Aorta (tissue), 5 donors: Measurements from ENCODE around the gene HPSE2. TPM values are rescaled to one million over a fixed set of nuclear protein-coding genes. Genes with fewer than 3 reads are reported as not detected.

Experiments used
- ATAC-seq: fragments of 200-7000 bp; cut with Tn5 transposase; one replicate; pipeline ENCODE4 v1.9.1; 2022; ENCODE audit warnings: moderate library complexity; ENCODE audit not compliant: low FRiP score
- DNase-seq, 2 donors: peaks; one replicate each; pipeline ENCODE4 v3.0.0-alpha.2; 2020
- H3K27ac ChIP-seq, 2 donors: one replicate each; pipeline ENCODE4 v1.5.1; 2013; ENCODE audit warnings: low read length in 2 of 2, mild to moderate bottlenecking in 2 of 2, moderate library complexity in 2 of 2, control low read depth in 1 of 2, inconsistent platforms in 1 of 2, low read depth in 1 of 2
- H3K27me3 ChIP-seq, 2 donors: one replicate each; pipeline ENCODE4 v1.6.1; 2013; ENCODE audit warnings: control low read depth in 1 of 2, low read length in 1 of 2, mild to moderate bottlenecking in 1 of 2, moderate library complexity in 1 of 2; ENCODE audit not compliant: insufficient read depth in 2 of 2, control insufficient read depth in 1 of 2
- H3K36me3 ChIP-seq, 2 donors: one replicate each; pipeline ENCODE4 v1.6.1; 2013; ENCODE audit warnings: control low read depth in 1 of 2, low read length in 1 of 2, mild to moderate bottlenecking in 1 of 2; ENCODE audit not compliant: insufficient read depth in 2 of 2, control insufficient read depth in 1 of 2
- H3K4me1 ChIP-seq, 2 donors: one replicate each; pipeline ENCODE4 v1.6.1; 2013; ENCODE audit warnings: low read length in 2 of 2, control low read depth in 1 of 2, mild to moderate bottlenecking in 1 of 2, moderate library complexity in 1 of 2; ENCODE audit not compliant: insufficient read depth in 2 of 2, control insufficient read depth in 1 of 2
- H3K4me3 ChIP-seq, 2 donors: one replicate each; pipeline ENCODE4 v1.5.1; 2013; ENCODE audit warnings: low read length in 2 of 2, control low read depth in 1 of 2, mild to moderate bottlenecking in 1 of 2
- H3K9me3 ChIP-seq: one replicate; pipeline ENCODE4 v1.6.1; 2013; ENCODE audit warnings: mild to moderate bottlenecking, low read length; ENCODE audit not compliant: control insufficient read depth
- WGBS, 2 donors: extraction: QIAGEN DNeasy Blood & Tissue Kit; methylation state at CpG; one replicate each; pipeline ENCODE4 v1.1.7; 2013; 5-methylcytosine and 5-hydroxymethylcytosine counted together
- intact Hi-C, 2 donors: fragments of 100-400 bp; cut with DNase I; formaldehyde crosslinking; loops; one replicate each; pipeline versions ENCODE4 v1.14.2 to v1.15.0; 2022
- polyA plus RNA-seq, 2 donors: library from polyadenylated mRNA; stranded (reverse); fragments of 200-250 nt; gene quantifications; one replicate each; pipeline ENCODE4 v1.2.3, GENCODE V29; 2013
- total RNA-seq, 2 donors: library from RNA; stranded (reverse); fragmentation: NEBNext Ultra II Directional; extraction: Animal tissue kit (Norgen Biotek cat#: 25700); gene quantifications; one replicate each; pipeline ENCODE4 v1.2.1, GENCODE V29; 2021
- donor health status: healthy with polysubstance abuse.
- donor health status: Bipolar disorder and iron deficiency.
- donor health status: DM: no; HTN: no; CAD: no.
- donor health status: DM: no; HTN: no; CAD: no.
- donor health status: DM: yes; HTN: yes; CAD: no.

The HPSE2 gene
- total and polyA plus RNA-seq, 4 donors = 1.2 to 22.0 (median 4.8) TPM

- H3K4me3 ChIP-seq = no peak overlapping the region
- no peak for DNase-seq
- WGBS, 2 donors = 93% methylated on average over 1 of the region's 1 CpG
- no peak for ATAC-seq
- no peak overlapping the region for H3K27ac ChIP-seq
- H3K27me3 ChIP-seq = no peaks in the 10 kb centered on the region
- no peaks in the 10 kb centered on the region for H3K9me3 ChIP-seq
- intact Hi-C loops = no loop called here
- H3K36me3 ChIP-seq = no peaks in the 10 kb centered on the region
- H3K4me1 ChIP-seq = peaks cover 3 to 4% of the 10 kb centered on the region in 2 donors
These were observed 353.9 kb downstream of the HPSE2 start for GRCh38 chr10:98881789-98882188.

- DNase-seq (no peak), ATAC-seq (no peak)
- no peaks in the 10 kb centered on the region for H3K36me3 ChIP-seq
- WGBS, 2 donors = 80 to 88% methylated on average over 2 of the region's 2 CpGs
- no peak overlapping the region for H3K4me3 ChIP-seq
- intact Hi-C loops = no loop called here
- H3K9me3 ChIP-seq = no peaks in the 10 kb centered on the region
- H3K4me1 ChIP-seq = peaks cover 3 to 4% of the 10 kb centered on the region in 2 donors
- H3K27ac ChIP-seq = no peak overlapping the region
- no peaks in the 10 kb centered on the region for H3K27me3 ChIP-seq
These were observed 354.7 kb downstream of the HPSE2 start for GRCh38 chr10:98880971-98881370.

- Histone ChIP-seq H3K36me3 (no peaks in the 10 kb centered on the region), H3K9me3 (no peaks in the 10 kb centered on the region), H3K27ac (no peak overlapping the region), H3K4me3 (no peak overlapping the region), H3K27me3 (no peaks in the 10 kb centered on the region), H3K4me1 (peaks cover 3 to 4% of the 10 kb centered on the region in 2 donors)
- intact Hi-C loops = no loop called here
- WGBS, 2 donors = 28 to 31% methylated on average over 2 of the region's 2 CpGs
- DNase-seq (no peak), ATAC-seq (no peak)
These were observed 356.7 kb downstream of the HPSE2 start for GRCh38 chr10:98878921-98879320.

GRCh38 chr10:98878418-98878817 is 357.2 kb downstream of the HPSE2 start:
- H3K27me3 ChIP-seq = no peaks in the 10 kb centered on the region
- H3K36me3 ChIP-seq = no peaks in the 10 kb centered on the region
- ATAC-seq (no peak), DNase-seq (no peak)
- intact Hi-C loops = no loop called here
- peaks cover 3 to 4% of the 10 kb centered on the region in 2 donors for H3K4me1 ChIP-seq
- H3K9me3 ChIP-seq = no peaks in the 10 kb centered on the region
- H3K4me3 ChIP-seq = no peak overlapping the region
- H3K27ac ChIP-seq = no peak overlapping the region
- WGBS, 2 donors = 35 to 38% methylated on average over 2 of the region's 2 CpGs

- Histone ChIP-seq H3K27me3 (no peaks in the 10 kb centered on the region), H3K4me1 (no peaks in the 10 kb centered on the region), H3K9me3 (no peaks in the 10 kb centered on the region), H3K36me3 (no peaks in the 10 kb centered on the region), H3K27ac (no peak overlapping the region), H3K4me3 (no peak overlapping the region)
- 96% methylated on average over 2 of the region's 2 CpGs for WGBS, 2 donors
- DNase-seq = no peak
- intact Hi-C loops = no loop called here
- ATAC-seq = no peak
These were observed 373.7 kb downstream of the HPSE2 start for GRCh38 chr10:98861962-98862361.

- intact Hi-C loops = no loop called here
- Histone ChIP-seq H3K36me3 (no peaks in the 10 kb centered on the region), H3K4me3 (no peak overlapping the region), H3K27ac (no peak overlapping the region), H3K9me3 (no peaks in the 10 kb centered on the region), H3K4me1 (no peaks in the 10 kb centered on the region), H3K27me3 (no peaks in the 10 kb centered on the region)
- ATAC-seq = no peak
- no peak for DNase-seq
- 75 to 86% methylated on average over 2 of the region's 2 CpGs for WGBS, 2 donors
These were observed 377.1 kb downstream of the HPSE2 start for GRCh38 chr10:98858525-98858924.

- Histone ChIP-seq H3K36me3 (no peaks in the 10 kb centered on the region), H3K9me3 (no peaks in the 10 kb centered on the region), H3K27ac (no peak overlapping the region), H3K4me3 (no peak overlapping the region), H3K4me1 (no peaks in the 10 kb centered on the region), H3K27me3 (no peaks in the 10 kb centered on the region)
- ATAC-seq (no peak), DNase-seq (no peak)
- WGBS, 2 donors = 87 to 88% methylated on average over 3 of the region's 3 CpGs
- intact Hi-C loops = no loop called here
These were observed 380.1 kb downstream of the HPSE2 start for GRCh38 chr10:98855403-98856189.

GRCh38 chr10:98852686-98853085 is 383.0 kb downstream of the HPSE2 start:
- DNase-seq (no peak), ATAC-seq (no peak)
- intact Hi-C loops = no loop called here
- Histone ChIP-seq H3K4me3 (no peak overlapping the region), H3K27me3 (no peaks in the 10 kb centered on the region), H3K27ac (no peak overlapping the region), H3K36me3 (no peaks in the 10 kb centered on the region), H3K4me1 (no peaks in the 10 kb centered on the region), H3K9me3 (no peaks in the 10 kb centered on the region)
- WGBS, 2 donors = 60 to 80% methylated on average over 1 of the region's 1 CpG

GRCh38 chr10:98848361-98848760 is 387.3 kb downstream of the HPSE2 start:
- WGBS, 2 donors = 88 to 95% methylated on average over 2 of the region's 2 CpGs
- no peaks in the 10 kb centered on the region for H3K27me3 ChIP-seq

More at GRCh38 chr10:98848361-98848760, 387.3 kb downstream of the HPSE2 start:
- ATAC-seq (no peak), DNase-seq (no peak)
- intact Hi-C loops = no loop called here
- Histone ChIP-seq H3K36me3 (no peaks in the 10 kb centered on the region), H3K27ac (no peak overlapping the region), H3K4me1 (no peaks in the 10 kb centered on the region), H3K4me3 (no peak overlapping the region), H3K9me3 (no peaks in the 10 kb centered on the region)
